ENCODE measurements around the gene PIK3R2.

PIK3R2 gene

DNA sequence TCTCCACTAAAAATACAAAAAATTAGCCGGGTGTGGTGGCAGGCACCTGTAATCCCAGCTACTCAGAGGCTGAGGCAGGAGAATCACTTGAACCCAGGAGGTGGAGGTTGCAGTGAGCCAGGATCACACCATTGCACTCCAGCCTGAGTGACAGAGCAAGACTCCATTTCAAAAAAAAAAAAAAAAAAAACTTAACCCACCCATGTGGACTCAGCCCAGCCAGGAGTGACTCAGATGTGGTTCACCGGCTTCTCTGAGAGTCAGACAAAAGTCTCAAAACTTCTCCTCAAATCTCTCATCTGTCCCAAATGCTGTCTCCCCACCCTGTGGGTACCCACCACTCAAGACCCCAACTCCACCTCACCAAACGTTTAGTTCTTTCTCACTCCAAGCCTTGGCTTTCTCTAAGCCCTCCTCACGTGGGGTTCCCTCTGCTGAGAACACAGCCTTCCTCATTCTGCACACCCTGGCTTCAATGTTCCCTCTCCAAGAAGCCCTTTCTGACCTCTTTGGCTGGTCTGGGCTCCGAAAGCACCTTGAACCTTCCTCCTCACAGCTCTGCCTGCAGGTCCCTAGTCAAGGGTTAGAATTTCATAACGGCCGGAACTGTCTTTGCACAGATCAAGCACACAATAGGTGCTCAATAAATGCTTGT lies 61.9 kb downstream of the PIK3R2 start:
- TF ChIP-seq POLR2AphosphoS5 (IDR thresholded peaks at IDR 0.05; ENCODE audit: low read depth, low read length) (no peak), FOXP2 (optimal IDR thresholded peaks at IDR 0.05; ENCODE audit: borderline replicate concordance, extremely low read depth, extremely low read length, insufficient read depth) (no peak), TAF1 (IDR thresholded peaks at IDR 0.05; ENCODE audit: borderline replicate concordance, insufficient read depth, low read length) (no peak), SIN3A (IDR thresholded peaks at IDR 0.05; ENCODE audit: borderline replicate concordance, insufficient read depth, low read length) (no peak)
- TF ChIP-seq, protein P1, sequence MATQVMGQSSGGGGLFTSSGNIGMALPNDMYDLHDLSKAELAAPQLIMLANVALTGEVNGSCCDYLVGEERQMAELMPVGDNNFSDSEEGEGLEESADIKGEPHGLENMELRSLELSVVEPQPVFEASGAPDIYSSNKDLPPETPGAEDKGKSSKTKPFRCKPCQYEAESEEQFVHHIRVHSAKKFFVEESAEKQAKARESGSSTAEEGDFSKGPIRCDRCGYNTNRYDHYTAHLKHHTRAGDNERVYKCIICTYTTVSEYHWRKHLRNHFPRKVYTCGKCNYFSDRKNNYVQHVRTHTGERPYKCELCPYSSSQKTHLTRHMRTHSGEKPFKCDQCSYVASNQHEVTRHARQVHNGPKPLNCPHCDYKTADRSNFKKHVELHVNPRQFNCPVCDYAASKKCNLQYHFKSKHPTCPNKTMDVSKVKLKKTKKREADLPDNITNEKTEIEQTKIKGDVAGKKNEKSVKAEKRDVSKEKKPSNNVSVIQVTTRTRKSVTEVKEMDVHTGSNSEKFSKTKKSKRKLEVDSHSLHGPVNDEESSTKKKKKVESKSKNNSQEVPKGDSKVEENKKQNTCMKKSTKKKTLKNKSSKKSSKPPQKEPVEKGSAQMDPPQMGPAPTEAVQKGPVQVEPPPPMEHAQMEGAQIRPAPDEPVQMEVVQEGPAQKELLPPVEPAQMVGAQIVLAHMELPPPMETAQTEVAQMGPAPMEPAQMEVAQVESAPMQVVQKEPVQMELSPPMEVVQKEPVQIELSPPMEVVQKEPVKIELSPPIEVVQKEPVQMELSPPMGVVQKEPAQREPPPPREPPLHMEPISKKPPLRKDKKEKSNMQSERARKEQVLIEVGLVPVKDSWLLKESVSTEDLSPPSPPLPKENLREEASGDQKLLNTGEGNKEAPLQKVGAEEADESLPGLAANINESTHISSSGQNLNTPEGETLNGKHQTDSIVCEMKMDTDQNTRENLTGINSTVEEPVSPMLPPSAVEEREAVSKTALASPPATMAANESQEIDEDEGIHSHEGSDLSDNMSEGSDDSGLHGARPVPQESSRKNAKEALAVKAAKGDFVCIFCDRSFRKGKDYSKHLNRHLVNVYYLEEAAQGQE (IDR thresholded peaks at IDR 0.05; ENCODE audit: insufficient read depth in 1 of 2, low read depth in 2 of 2, low read length in 2 of 2): no peak

DNA sequence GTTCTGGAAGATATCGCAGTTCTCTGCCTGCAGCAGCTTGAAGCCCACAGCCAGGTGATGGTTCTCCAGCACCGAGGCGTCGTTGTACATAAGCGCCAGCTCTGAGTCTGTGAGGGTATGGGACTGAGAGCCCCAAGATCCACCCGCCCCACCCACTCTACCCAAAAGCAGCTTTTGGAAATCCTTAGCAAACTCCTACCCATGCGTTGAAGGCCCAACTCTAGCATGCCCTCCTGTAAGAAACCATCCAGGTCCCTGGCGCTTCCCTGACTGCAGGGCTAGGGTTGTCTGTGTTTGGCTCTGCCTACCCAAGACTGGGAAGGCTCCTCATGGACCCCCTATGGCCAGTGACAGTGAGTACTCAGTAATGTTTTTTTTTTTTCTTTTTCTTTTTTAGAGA lies 63.8 kb downstream of the PIK3R2 start:
- no peak for TF ChIP-seq TAF1 (IDR thresholded peaks at IDR 0.05; ENCODE audit: borderline replicate concordance, insufficient read depth, low read length)
- TF ChIP-seq POLR2AphosphoS5 (IDR thresholded peaks at IDR 0.05; ENCODE audit: low read depth, low read length): no peak
- TF ChIP-seq FOXP2 (optimal IDR thresholded peaks at IDR 0.05; ENCODE audit: borderline replicate concordance, extremely low read depth, extremely low read length, insufficient read depth): no peak
- TF ChIP-seq SIN3A (IDR thresholded peaks at IDR 0.05; ENCODE audit: borderline replicate concordance, insufficient read depth, low read length): no peak
- TF ChIP-seq, protein P1 (IDR thresholded peaks at IDR 0.05; ENCODE audit: insufficient read depth in 1 of 2, low read depth in 2 of 2, low read length in 2 of 2): no peak

DNA sequence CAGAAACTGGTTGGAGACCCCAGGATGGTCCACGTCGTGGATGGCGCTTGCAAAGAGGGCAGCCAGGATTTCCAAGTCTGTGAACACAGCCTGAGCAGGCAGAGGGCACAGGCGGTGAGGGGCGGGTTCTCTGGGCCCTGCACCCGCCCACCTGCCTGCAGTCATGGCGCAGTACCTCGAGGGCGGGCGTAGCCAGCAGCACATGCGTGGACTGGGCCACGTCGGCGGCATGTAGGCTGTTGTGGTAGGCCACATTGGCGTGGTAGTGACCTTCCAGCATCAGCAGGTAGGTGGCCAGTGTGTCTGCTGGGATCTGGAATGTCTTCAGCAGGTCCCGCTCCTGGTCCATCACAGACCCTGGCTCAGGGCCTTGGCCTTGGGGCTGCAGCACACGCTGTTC lies 65.2 kb downstream of the PIK3R2 start:
- TF ChIP-seq FOXP2 (optimal IDR thresholded peaks at IDR 0.05; ENCODE audit: borderline replicate concordance, extremely low read depth, extremely low read length, insufficient read depth) (no peak), TAF1 (IDR thresholded peaks at IDR 0.05; ENCODE audit: borderline replicate concordance, insufficient read depth, low read length) (no peak), SIN3A (IDR thresholded peaks at IDR 0.05; ENCODE audit: borderline replicate concordance, insufficient read depth, low read length) (no peak), POLR2AphosphoS5 (IDR thresholded peaks at IDR 0.05; ENCODE audit: low read depth, low read length) (no peak)
- TF ChIP-seq, protein P1 (IDR thresholded peaks at IDR 0.05; ENCODE audit: insufficient read depth in 1 of 2, low read depth in 2 of 2, low read length in 2 of 2): no peak

DNA sequence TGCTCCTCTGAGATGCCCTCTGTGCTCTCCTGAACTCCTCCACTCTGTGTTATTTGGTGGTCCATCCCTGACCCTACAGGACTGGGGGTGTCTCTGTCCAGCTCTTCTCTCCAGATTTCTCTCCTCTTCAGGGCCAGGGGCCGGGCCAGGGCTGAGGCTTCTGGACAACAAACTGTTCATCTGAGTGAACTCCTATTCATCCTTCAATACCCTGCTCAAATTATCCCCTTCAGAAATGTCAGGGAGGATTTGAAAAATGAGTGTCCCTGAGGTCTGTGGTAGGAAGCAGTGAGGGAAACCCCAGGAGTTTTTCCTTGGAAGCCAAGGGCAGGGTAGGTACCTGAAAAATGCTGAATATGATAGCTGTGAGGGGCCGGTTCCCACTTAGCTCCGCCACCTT lies 65.6 kb downstream of the PIK3R2 start:
- TF ChIP-seq, protein P1 (IDR thresholded peaks at IDR 0.05; ENCODE audit: insufficient read depth in 1 of 2, low read depth in 2 of 2, low read length in 2 of 2): no peak
- TF ChIP-seq POLR2AphosphoS5 (IDR thresholded peaks at IDR 0.05; ENCODE audit: low read depth, low read length): no peak
- no peak for TF ChIP-seq SIN3A (IDR thresholded peaks at IDR 0.05; ENCODE audit: borderline replicate concordance, insufficient read depth, low read length)
- TF ChIP-seq FOXP2 (optimal IDR thresholded peaks at IDR 0.05; ENCODE audit: borderline replicate concordance, extremely low read depth, extremely low read length, insufficient read depth): no peak
- no peak for TF ChIP-seq TAF1 (IDR thresholded peaks at IDR 0.05; ENCODE audit: borderline replicate concordance, insufficient read depth, low read length)
